K562 (cell line): ENCODE data around the gene HUS1. TPM values are rescaled to one million over a fixed set of nuclear protein-coding genes. Genes with fewer than 3 reads are reported as not detected.

Experiments
- CHAMP1 ChIP-seq: fragments of 450-650 bp; IDR thresholded peaks from 2 replicates; pipeline ENCODE4 v1.6.1; 2016; ENCODE audit warnings: mild to moderate bottlenecking
- CHCHD3 ChIP-seq: fragments of 250-450 bp; sonication (Bioruptor Pico); IDR thresholded peaks from 2 replicates; pipeline ENCODE4 v2.1.2; 2022; ENCODE audit warnings: mild to moderate bottlenecking
- COPS2 ChIP-seq: fragments of 450-650 bp; conservative IDR thresholded peaks from 2 replicates; pipeline ENCODE4 v1.6.1; 2016; ENCODE audit warnings: mild to moderate bottlenecking, moderate library complexity
- ELF1 ChIP-seq: fragments of 200-800 bp; sonication (Bioruptor generic); IDR thresholded peaks from 2 replicates; pipeline ENCODE4 v1.6.1; 2016; ENCODE audit warnings: missing genetic modification characterization, missing compliant biosample characterization
- LEF1 ChIP-seq: fragments of 450-650 bp; IDR thresholded peaks from 2 replicates; pipeline ENCODE4 v1.6.1; 2016; ENCODE audit warnings: mild to moderate bottlenecking
- POLR2AphosphoS2 ChIP-seq: IDR thresholded peaks from 2 replicates; pipeline ENCODE4 v1.6.1; 2012; ENCODE audit warnings: low read length, improper control_type of control experiment
- PRDM10 ChIP-seq: fragments of 450-650 bp; IDR thresholded peaks from 2 replicates; pipeline ENCODE4 v1.6.1; 2018; ENCODE audit not compliant: partially characterized antibody
- TBL1XR1 ChIP-seq, 2 experiments: IDR thresholded peaks; 2 replicates each; pipeline ENCODE4 v1.6.1; 2012; ENCODE audit warnings: improper control_type of control experiment in 2 of 2, low read length in 2 of 2, mild to moderate bottlenecking in 1 of 2
- THRB ChIP-seq: fragments of 450-650 bp; formaldehyde crosslinking; conservative IDR thresholded peaks from 2 replicates; pipeline ENCODE4 v1.4.0; 2022; ENCODE audit warnings: mild to moderate bottlenecking, missing genetic modification characterization
- ZNF253 ChIP-seq: fragments of 250-450 bp; sonication (Bioruptor Pico); conservative IDR thresholded peaks from 2 replicates; pipeline ENCODE4 v1.6.1; 2021; ENCODE audit warnings: mild to moderate bottlenecking
- polyA plus RNA-seq, 8 experiments: library from polyadenylated mRNA; depleted of rRNA in 4 of 8; stranded (reverse) in 5 of 8; unstranded in 3 of 8; fragments of >200 nt; fragmentation: Nextera tagmentation in 2 of 8; fragmentation: Illumina TruSeq in 1 of 8; extraction: Ambion mirVana in 2 of 8; extraction: Trizol in 1 of 8; gene quantifications; 2 replicates each; pipeline versions ENCODE4 v1.2.1 to v1.2.3, GENCODE V29; 2011 to 2014; ENCODE audit warnings: inconsistent platforms in 1 of 8, missing spikeins in 1 of 8
- total RNA-seq, 7 experiments: library from RNA; depleted of rRNA in 6 of 7; stranded (reverse); fragments of >200 nt in 6 of 7; fragmentation: Illumina TruSeq in 2 of 7; extraction: Trizol in 2 of 7; gene quantifications; 2 replicates each; pipeline versions ENCODE4 v1.2.1 to v1.2.3, GENCODE V29; 2011 to 2021; ENCODE audit warnings: low replicate concordance in 1 of 7

Gene HUS1
- total and polyA plus RNA-seq, 9 of the 15 experiments (the other 6 are each of a cell fraction or from before 2014, with no cell fraction given): 11.5 to 27.0 (median 16.5) TPM

GRCh38 chr7:48004032-48004431 lies 24.6 kb upstream of the HUS1 start (continued):
- no peak for TF ChIP-seq POLR2AphosphoS2
- no peak for TF ChIP-seq COPS2
- no peak for TF ChIP-seq ZNF253 (CRISPR knock-in tag)
- TF ChIP-seq ELF1: no peak
- no peak for TF ChIP-seq LEF1
- TF ChIP-seq PRDM10: no peak
- TF ChIP-seq TBL1XR1 (IDR thresholded peaks at IDR 0.05; ENCODE audit: low read length in 2 of 2): no peak
- TF ChIP-seq THRB (CRISPR knock-in tag): no peak
- TF ChIP-seq CHCHD3: no peak
- no peak for TF ChIP-seq CHAMP1
